HG02571 (cell line): ENCODE measurements around the gene SYNGR4.
A peak's percentile ranks its signal among the peaks of the same experiment; 100 is the strongest.

Experiments used
- ATAC-seq: cut with Tn5 transposase; IDR thresholded peaks from one replicate; pipeline ENCODE4 v1.9.1; 2021; ENCODE audit warnings: mild to moderate bottlenecking, moderate library complexity; ENCODE audit not compliant: unreplicated experiment

Gene SYNGR4

DNA sequence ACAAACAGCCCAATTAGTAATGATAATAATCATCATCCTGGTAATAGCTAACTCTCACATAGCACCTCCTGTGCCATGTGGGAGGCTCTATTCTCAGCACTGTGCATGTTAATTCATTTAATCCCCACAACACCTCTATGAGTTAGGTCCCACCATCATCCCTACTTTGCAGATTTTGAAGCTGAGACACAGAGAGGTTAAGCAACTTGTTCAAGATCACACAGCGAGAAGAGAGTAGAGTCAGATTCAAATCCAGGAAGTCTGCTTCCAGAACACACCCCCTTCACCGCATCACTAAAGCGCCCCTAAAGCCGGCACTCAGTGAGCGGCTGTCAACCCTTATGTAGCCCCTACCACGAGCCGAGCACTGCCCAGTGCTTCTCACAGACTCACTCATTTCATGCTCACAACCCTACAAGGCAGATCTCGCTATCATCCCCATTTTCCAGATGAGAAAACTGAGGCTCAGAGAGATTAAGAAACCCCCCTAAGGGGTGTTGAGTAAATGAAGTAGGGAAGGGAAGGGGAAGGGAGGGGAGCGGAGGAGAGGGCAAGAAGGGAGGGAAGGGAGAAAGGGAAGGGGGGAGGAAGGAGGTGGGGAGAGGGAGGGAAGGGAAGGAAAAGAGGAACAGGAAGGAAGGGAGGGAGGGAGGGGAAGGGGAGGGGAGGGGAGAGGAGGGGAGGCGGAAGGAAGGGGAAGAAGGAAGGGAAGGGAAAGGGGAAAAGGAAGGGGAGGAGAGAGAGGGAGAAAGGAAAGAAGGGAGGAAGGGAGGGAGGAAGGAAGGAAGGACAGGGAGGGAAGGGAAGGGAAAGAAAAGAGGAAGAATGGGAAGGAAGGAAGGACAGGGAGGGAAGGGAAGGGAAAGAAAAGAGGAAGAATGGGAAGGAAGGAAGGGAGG is 22.4 kb upstream of the SYNGR4 start:
- no peak for ATAC-seq

DNA sequence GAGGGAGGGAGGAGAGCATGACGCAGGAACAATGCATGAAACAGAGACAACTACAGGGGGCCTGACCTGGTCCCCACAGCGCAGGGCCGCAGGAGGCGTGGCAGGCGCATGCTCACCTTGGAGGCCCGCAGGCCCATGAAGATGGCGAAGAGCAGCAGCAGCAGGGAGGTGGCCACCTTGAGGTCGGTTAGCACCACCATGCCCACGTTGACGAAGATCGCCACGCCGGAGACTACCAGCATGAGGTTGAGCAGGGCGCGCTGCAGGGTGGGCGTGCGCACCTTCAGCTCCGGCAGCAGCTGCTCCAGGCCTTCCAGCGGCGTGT is 21.8 kb upstream of the SYNGR4 start:
- ATAC-seq = no peak

DNA sequence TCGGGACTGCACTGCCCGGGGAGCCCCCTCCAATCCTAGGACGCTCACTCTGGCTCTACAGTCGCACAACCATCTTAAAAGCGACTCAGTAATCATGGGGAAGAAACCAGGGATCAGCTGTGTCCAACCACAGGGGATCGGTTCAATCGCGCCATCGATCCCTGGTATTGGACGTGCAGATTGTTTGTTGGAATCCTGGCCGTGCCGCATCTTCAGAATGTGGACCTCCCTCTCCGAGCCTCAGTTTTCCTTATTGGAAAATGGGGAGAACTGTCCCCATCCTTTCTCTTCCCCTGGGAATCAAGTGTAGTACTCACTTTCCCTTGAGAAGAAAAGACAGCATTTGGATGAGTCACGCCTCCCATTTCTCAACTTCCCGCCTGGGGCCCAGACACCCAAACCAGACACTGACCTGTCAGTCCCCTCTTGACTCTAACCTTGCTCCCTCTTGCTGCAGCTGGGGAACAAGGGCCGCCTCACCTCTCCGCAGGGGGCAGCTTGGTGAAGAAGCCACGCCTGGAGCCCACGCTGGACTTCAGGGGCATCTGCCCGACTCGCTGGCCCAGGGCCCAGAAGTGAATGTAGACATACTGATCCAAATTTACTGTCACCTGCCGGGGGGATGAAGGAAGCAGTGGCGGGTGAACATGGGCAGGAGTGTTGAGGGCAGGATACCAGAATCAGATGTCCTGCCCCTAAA is 21.2 kb upstream of the SYNGR4 start:
- no peak for ATAC-seq

DNA sequence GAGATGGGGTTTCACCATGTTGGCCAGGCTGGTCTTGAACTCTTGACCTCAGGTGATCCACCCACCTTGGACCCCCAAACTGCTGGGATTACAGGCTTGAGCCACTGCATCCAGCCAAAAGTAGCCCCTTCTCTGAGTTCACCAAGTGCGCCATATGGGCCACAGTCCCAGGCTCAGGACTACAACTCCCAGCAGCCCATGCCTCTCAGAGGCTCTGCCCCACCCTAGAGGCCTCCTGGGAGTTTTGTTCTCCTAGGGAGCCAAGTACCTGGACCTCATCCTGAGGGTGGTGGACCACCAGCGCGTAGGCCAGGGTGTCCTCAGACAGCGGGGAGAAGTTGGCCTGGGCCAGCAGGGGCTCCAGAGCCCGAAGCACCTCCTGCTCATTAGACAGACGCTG is 19.3 kb upstream of the SYNGR4 start:
- no peak for ATAC-seq

DNA sequence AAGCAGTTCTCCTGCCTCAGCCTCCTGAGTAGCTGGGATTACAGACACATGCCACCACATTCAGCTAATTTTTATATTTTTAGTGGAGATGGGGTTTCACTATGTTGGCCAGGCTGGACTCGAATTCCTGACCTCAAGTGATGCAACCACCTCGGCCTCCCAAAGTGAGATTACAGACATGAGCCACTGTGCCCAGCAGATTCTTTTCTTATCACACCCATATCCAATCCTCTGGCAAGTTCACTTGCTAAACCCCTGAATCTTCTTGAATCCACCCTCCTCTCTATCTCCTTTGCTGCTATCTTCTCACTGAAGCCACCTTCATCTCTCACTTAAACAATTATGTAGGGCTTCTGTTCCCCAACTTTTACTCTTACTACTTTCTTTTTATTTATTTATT is 18.0 kb upstream of the SYNGR4 start:
- ATAC-seq = no peak

DNA sequence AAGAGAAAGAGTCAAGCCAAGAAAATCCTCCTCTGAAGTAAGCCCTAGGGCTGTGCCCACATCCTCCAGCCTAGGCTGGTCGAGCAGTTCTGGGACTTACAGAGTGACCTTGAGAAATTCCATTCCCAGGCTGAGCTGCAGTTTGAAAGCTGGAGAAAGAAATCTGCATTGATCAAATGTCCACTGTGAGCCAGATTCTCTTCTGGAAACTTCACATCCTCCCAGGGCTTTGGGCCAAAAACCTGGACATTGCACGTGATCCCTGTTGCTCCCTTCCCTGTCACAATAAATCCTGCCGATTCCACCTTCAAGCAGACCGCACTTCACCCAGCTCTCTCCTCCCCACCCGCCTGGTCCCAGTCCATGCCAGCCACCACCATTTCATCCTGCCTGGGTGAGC is 16.1 kb upstream of the SYNGR4 start:
- ATAC-seq = no peak

DNA sequence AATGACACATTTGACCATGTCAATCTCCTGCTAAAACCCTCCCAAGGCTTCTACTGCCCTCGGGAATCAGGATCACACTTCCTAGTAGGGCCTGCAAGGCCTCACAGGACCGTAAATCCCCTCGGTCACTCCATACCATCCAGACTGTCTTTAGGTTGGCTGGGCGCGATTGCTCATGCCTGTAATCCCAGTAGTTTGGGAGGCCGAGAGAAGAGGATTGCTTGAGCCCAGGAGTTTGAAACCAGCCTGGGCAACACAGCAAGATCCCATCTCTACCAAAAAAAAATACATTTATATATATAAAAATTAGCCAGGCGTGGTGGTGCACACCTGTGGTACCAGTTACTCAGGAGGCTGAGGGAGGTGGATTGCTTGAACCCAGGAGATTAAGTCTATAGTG is 15.4 kb upstream of the SYNGR4 start:
- no peak for ATAC-seq

DNA sequence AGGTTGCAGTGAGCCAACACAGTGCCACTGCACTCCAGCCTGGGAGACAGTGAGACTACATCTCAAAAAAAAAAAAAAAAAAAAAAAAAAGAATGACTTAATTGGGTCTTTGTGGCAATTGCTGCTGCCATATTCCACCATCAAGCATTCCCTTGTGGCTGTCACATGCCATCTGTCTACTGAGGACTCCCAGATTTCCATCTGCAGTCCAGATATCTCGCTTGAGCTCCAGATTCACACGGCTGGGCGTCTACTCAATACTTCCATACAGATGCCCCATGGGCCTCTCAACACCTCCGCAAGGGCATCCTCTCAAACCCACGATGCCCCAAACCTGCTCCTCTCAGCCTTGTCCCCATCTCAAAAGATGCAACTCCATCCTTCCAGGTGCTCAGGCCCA is 13.3 kb upstream of the SYNGR4 start:
- no peak for ATAC-seq

DNA sequence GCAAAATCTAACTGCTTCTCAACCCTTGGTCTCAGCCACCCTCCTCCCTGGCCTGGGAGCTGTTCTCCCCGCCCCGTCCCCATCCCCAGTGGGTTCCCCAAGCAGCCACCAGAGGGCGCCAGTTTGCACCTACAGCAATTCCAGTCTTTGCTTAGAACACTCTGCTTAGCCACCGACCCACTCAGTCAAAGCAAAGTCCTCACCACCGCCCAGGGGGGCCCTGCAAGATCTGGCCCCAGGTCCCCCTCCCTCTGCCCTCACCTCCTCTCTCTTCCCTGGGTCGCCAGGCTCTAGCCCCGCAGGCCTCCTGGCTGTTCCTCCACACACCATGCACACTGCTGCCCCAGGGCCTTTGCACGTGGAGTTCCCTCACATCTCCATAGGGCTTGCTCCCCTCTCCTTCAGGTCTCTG is 12.8 kb upstream of the SYNGR4 start:
- no peak for ATAC-seq

DNA sequence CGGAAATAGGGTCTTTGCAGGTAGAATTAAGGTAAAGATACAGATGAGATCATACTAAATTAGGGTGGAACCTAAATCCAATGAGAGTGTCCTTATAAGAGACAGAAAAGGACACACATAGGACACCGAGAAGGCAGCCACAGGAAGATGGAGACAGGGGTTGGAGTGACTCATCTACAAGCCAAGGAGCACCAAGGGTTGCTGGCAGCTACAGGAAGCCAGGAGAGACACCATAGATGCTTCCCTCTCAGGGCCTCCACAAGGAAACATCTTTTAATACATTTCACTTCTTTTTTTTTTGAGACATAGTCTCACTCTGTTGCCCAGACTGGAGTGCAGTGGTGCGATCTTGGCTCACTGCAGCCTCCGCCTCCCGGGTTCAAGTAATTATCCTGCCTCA is 10.5 kb upstream of the SYNGR4 start:
- ATAC-seq = no peak

DNA sequence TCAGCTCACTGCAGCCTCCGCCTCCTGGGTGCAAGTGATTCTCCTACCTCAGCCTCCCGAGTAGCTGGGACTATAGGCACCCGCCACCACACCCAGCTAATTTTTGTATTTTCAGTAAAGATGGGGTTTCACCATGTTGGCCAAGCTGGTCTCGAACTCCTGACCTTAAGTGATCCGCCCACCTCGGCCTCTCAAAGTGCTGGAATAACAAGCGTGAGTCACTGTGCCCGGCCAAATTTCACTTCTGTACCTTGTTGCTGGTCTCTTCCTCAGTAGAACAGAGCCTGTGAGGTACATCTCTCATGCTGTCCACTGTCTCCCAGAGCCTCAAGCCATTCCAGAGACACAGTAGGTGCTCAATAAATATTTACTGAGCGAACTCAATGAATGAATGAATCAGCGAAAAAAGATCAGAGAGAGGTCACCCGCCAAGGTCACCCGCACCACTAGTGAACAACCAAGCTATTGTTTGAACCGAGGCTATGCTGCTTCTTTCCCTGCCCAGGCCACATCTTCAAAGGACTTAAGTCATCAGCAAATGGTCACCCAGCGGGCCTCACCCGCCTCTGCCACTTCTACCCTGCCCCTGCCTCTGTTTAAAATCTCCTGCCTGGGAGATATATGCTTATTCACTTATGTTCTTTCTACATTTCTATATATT is 9.7 kb upstream of the SYNGR4 start:
- no peak for ATAC-seq

DNA sequence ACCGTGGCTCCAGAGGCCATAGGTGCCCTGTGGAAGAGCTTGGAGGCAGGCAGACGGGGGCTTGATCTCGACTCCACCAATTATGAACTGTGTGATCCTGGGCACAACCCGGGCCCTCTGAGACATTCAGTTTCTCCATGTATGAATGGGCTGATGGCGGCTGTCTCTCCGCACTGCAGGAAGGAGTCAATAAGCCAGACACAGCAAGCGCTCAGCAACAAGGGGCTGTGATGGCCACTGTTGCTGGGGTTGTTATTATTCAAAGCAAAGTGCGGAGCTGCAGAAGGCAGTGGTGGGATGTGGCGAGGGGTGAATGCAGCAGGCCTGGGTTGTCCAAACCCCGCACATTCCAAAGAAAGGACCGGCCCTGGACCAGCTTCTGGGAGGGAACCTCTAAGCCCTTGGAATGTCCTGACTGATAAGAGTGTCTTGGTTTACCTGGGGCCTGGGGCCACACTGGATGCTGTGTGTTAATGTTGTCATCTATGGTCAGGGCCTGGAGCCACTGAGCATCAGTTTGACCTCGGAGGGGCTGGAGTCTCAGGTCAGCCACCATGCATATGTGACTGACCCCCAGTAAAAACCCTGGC is 8.7 kb upstream of the SYNGR4 start:
- no peak for ATAC-seq

DNA sequence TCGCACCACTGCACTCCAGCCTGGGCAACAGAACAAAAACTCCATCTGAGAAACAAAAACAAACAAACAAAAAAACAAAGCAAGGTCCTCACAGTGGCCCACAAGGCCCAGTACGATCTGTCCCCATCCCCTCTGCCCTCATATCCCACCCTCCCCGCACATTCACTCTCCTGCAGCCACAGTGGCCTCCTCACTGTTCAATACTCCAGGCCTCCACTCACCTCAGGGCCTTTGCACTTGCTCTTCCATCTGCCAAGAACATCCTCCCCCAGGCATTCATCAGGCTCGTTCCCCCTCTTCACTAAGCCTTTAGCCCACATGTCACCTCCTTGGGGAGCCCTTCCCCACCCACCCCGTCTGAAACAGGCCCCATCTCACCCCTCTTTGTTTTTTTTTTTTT is 5.0 kb upstream of the SYNGR4 start:
- no peak for ATAC-seq

DNA sequence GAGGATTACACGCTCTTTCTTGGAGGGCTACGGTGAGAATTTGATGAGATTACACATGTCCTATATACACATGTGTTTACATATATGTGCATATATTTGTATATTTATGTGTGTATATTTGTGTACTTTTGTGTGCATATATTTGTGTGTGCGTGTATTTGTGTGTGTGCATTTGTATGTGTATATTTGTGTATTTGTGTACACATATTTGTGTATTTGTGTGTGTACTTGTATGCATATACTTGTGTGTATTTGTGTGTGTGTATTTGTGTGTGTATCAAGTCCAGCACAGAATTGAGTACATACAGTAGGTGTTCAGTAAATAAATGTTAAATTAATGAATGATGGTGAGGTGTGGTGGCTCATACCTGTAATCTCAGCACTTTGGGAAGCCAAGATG is 2.3 kb upstream of the SYNGR4 start:
- ATAC-seq = no peak

DNA sequence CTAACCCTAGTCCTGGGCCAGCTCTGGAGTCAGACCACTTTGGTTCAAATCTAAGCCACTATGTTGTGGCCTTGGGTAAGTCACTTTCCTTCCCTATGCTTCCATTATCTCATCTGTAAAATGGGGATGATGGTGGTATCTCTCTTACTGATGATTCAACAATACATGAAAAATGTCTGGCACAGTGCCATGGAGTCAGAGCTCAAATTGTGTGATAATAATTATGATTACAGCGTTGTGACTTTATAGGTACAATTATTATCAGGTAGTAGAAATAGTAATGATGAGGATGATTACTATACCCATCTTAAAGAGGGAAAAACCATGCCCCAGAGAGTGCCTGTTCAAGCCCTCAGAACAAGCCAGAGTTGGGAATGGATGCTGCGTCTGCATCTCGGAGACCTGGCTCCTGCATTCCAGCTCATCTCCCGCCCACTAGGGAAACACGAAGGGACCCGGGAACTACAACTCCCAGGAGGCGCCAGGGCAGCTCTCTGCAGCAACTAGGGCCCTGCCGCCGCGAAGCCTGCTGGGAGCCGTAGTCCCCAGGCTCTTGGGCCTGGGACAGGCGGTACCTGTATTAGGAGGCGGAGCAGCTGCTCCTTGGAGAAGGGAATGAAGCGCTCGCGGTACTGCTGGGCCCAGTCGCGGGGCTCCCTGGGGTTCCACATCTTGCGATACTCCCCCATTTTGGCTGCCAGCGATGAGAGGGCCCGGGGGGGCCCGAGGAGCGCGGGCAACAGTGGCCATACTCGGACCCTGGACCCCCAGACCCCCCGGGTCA is 1.3 kb upstream of the SYNGR4 start:
- peak; percentile 41 for ATAC-seq

DNA sequence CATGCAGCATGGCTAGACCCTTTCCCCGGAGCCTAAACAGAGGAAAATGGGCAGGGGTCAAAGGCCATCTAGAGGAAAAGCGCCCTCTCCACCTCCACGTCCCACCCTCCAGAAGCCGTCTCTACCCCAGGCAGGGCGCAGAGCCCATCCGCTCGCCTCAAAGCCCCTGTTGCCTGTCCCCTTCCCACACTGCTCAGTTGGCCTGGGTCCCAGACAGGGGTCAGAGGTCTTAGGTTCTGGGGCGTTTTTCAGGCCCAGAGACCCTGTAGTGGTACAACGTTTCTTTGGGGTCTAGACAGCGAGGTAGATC is 712 bp upstream of the SYNGR4 start:
- peak; percentile 3 for ATAC-seq

DNA sequence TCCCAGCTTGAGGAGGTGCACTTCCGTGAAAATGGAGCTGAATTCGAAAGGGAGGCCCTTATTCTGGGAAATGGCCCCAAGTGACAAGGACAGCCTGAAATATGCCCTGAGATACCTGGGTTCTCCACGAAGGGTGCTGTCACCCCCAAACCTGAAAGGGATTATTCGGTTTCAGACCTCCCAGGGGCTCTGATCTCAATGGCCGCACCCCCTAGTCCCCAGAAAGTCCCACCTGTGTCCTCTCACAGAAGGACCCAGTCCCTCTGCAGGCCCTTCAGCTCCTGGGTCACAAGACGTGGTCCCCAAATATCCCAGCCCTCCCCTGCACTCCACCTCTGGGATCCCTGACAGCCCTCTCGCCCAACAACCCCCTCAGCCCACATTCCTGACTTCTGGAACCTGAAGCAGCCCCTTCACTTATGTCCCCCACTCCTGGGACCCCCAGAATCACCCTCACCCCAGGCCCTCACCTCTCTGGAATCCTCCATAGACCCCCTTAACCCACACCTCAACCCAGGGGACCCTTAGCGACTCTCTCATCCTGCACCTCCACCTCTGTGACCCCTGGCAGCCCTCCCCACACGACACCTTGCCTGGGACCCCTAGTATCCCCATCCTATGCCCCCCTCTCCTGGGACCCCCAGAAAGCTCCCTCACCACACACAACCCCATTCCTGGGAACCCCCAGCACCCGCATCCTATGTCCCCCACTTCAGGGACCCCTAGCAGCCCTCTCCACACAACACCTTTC is 606 bp downstream of the SYNGR4 start:
- ATAC-seq = no peak

DNA sequence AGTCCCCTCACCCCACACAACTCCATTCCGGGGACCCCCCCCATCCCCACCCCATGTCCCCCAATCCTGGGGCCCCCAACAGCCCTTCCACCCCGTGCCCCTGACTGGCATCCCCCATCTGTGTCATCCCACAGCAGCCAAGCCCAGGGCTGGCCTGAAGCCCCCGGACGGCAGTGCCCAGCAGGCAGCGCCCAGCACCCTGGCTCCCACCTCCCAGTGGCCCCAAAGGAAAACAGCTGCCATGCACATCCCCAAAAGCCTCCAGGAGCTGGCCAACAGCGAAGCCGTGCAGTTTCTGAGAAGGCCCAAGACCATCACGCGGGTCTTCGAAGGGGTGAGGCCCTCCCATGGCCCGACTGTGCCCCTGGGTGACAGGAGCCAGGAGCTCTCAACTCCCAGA is 1.4 kb downstream of the SYNGR4 start:
- no peak for ATAC-seq

DNA sequence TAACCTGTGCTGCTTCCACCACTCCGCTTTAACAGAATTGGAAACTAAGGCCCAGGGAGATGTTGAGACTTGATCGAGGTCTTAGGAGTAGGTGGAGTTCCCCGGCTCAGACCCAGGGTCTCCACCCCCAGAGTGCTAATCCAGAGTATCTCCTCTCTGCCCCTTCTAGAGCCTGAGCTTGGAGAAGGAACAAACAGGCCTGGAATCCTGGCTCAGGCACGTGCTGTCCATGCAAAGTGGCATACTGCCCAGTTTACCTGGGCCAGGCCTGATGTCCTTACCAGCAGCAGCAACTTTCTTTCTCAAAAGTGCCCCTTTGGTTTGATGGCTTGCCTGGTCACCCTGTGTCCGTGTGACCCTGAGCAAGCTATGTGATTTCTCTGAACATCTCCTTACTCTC is 3.7 kb downstream of the SYNGR4 start:
- ATAC-seq = no peak

DNA sequence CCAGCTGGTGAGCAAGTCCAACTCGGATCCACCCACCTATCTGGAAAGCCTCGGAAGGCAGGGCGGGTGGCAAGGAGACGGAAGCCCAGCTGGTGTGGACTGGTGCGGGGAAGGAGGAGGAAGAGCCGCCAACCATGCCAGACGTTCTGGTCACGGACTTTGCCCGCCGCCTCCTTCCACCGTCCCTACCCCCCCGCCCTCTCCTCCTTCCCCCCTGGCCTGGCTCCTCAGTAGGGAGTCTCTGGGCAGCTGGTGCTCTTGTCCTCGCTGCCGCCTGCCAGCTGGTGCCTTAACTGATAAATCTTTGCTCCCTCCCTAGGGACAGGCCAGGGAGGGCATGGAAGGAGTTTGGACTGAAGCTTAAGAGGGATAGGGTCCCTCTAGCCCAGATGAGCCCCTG is 4.8 kb downstream of the SYNGR4 start:
- ATAC-seq = no peak
